WTC11 (cell line): ENCODE results near the gene RETN. TPM values are rescaled to one million over a fixed set of nuclear protein-coding genes. Genes with fewer than 3 reads are reported as not detected.

Experiments used
- ATF6 ChIP-seq: sonication (generic); formaldehyde crosslinking; IDR thresholded peaks from 2 replicates; pipeline ENCODE4 v1.8.1; 2023; ENCODE audit warnings: mild to moderate bottlenecking, missing genetic modification reagents
- CBFB ChIP-seq: sonication (generic); formaldehyde crosslinking; IDR thresholded peaks from 2 replicates; pipeline ENCODE4 v1.8.1; 2022; ENCODE audit warnings: mild to moderate bottlenecking, low read depth, missing genetic modification reagents
- CREB1 ChIP-seq: sonication (generic); formaldehyde crosslinking; IDR thresholded peaks from 2 replicates; pipeline ENCODE4 v1.8.0; 2023; ENCODE audit warnings: mild to moderate bottlenecking, missing genetic modification reagents
- FOXJ3 ChIP-seq: sonication (generic); formaldehyde crosslinking; IDR thresholded peaks from 2 replicates; pipeline ENCODE4 v1.9.0; 2021; ENCODE audit warnings: missing genetic modification reagents, mild to moderate bottlenecking, borderline replicate concordance
- FOXK1 ChIP-seq: sonication (generic); formaldehyde crosslinking; IDR thresholded peaks from 2 replicates; pipeline ENCODE4 v1.8.0; 2022; ENCODE audit warnings: mild to moderate bottlenecking, moderate library complexity, missing genetic modification reagents
- FOXP1 ChIP-seq: sonication (generic); formaldehyde crosslinking; IDR thresholded peaks from 2 replicates; pipeline ENCODE4 v1.8.0; 2022; ENCODE audit warnings: missing genetic modification reagents, mild to moderate bottlenecking, moderate library complexity, borderline replicate concordance
- GABPB1 ChIP-seq: sonication (generic); formaldehyde crosslinking; IDR thresholded peaks from 2 replicates; pipeline ENCODE4 v1.8.1; 2023; ENCODE audit warnings: mild to moderate bottlenecking, missing genetic modification reagents
- HMGXB4 ChIP-seq: sonication (generic); formaldehyde crosslinking; IDR thresholded peaks from 2 replicates; pipeline ENCODE4 v1.8.1; 2023; ENCODE audit warnings: mild to moderate bottlenecking, moderate library complexity, missing genetic modification reagents
- IRF2 ChIP-seq: sonication (generic); formaldehyde crosslinking; IDR thresholded peaks from 2 replicates; pipeline ENCODE4 v1.8.0; 2022; ENCODE audit warnings: low read depth, missing genetic modification reagents, borderline replicate concordance
- KAT7 ChIP-seq: sonication (generic); formaldehyde crosslinking; IDR thresholded peaks from 2 replicates; pipeline ENCODE4 v1.8.1; 2023; ENCODE audit warnings: missing genetic modification reagents, mild to moderate bottlenecking, borderline replicate concordance
- NR1H2 ChIP-seq: sonication (generic); formaldehyde crosslinking; IDR thresholded peaks from 2 replicates; pipeline ENCODE4 v1.9.0; 2021; ENCODE audit warnings: mild to moderate bottlenecking, moderate library complexity, missing genetic modification reagents
- NR2C2 ChIP-seq: sonication (generic); formaldehyde crosslinking; IDR thresholded peaks from 2 replicates; pipeline ENCODE4 v1.8.0; 2022; ENCODE audit warnings: mild to moderate bottlenecking, missing genetic modification reagents
- RORB ChIP-seq: fragments of 250-450 bp; sonication (Bioruptor Pico); IDR thresholded peaks from 2 replicates; pipeline ENCODE4 v1.9.0; 2021; ENCODE audit warnings: mild to moderate bottlenecking
- SP1 ChIP-seq: sonication (generic); formaldehyde crosslinking; conservative IDR thresholded peaks from 2 replicates; pipeline ENCODE4 v1.8.1; 2022; ENCODE audit warnings: missing genetic modification reagents
- TCF7 ChIP-seq: sonication (generic); formaldehyde crosslinking; IDR thresholded peaks from 2 replicates; pipeline ENCODE4 v1.8.0; 2022; ENCODE audit warnings: mild to moderate bottlenecking, low read depth, missing genetic modification reagents, moderate library complexity
- TEAD1 ChIP-seq: sonication (generic); formaldehyde crosslinking; IDR thresholded peaks from 2 replicates; pipeline ENCODE4 v1.8.0; 2022; ENCODE audit warnings: mild to moderate bottlenecking, missing genetic modification reagents
- TP53 ChIP-seq: sonication (generic); formaldehyde crosslinking; IDR thresholded peaks from 2 replicates; pipeline ENCODE4 v1.8.1; 2023; ENCODE audit warnings: mild to moderate bottlenecking, missing genetic modification reagents
- ZMAT4 ChIP-seq: fragments of 250-450 bp; sonication (Bioruptor Pico); IDR thresholded peaks from 2 replicates; pipeline ENCODE4 v1.9.0; 2021; ENCODE audit warnings: mild to moderate bottlenecking
- ZNF121 ChIP-seq: sonication (generic); formaldehyde crosslinking; IDR thresholded peaks from 2 replicates; pipeline ENCODE4 v1.8.0; 2023; ENCODE audit warnings: missing genetic modification reagents
- ZNF396 ChIP-seq: fragments of 250-450 bp; sonication (Bioruptor Pico); IDR thresholded peaks from 2 replicates; pipeline ENCODE4 v1.8.0; 2021; ENCODE audit warnings: mild to moderate bottlenecking, moderate library complexity, borderline replicate concordance
- total RNA-seq: library from RNA; stranded (reverse); gene quantifications from 3 replicates; pipeline ENCODE4 v1.2.3, GENCODE V29; 2021
- TF ChIP-seq, protein P1 (sequence below): fragments of 250-450 bp; sonication (Bioruptor Pico); IDR thresholded peaks from 2 replicates; pipeline ENCODE4 v1.8.0; 2021; ENCODE audit warnings: mild to moderate bottlenecking
- TF ChIP-seq, protein P2 (sequence below): sonication (generic); formaldehyde crosslinking; IDR thresholded peaks from 2 replicates; pipeline ENCODE4 v1.8.1; 2023; ENCODE audit warnings: mild to moderate bottlenecking, missing genetic modification reagents, moderate library complexity
- TF ChIP-seq, protein P3 (sequence below): fragments of 250-450 bp; sonication (Bioruptor Pico); IDR thresholded peaks from 2 replicates; pipeline ENCODE4 v1.9.0; 2021; ENCODE audit warnings: mild to moderate bottlenecking
- TF ChIP-seq, protein P4 (sequence below): sonication (generic); formaldehyde crosslinking; IDR thresholded peaks from 2 replicates; pipeline ENCODE4 v1.8.1; 2022; ENCODE audit warnings: low read depth, mild to moderate bottlenecking, moderate library complexity, missing genetic modification reagents, borderline replicate concordance
- TF ChIP-seq, protein P5 (sequence below): sonication (generic); formaldehyde crosslinking; conservative IDR thresholded peaks from 2 replicates; pipeline ENCODE4 v1.8.1; 2022; ENCODE audit warnings: mild to moderate bottlenecking, missing genetic modification reagents
- TF ChIP-seq, protein P6 (sequence below): sonication (generic); formaldehyde crosslinking; IDR thresholded peaks from 2 replicates; pipeline ENCODE4 v1.8.1; 2022; ENCODE audit warnings: mild to moderate bottlenecking, moderate library complexity, missing genetic modification reagents

The RETN gene
- total RNA-seq, 1 experiment from 2014 or later: not detected

DNA sequence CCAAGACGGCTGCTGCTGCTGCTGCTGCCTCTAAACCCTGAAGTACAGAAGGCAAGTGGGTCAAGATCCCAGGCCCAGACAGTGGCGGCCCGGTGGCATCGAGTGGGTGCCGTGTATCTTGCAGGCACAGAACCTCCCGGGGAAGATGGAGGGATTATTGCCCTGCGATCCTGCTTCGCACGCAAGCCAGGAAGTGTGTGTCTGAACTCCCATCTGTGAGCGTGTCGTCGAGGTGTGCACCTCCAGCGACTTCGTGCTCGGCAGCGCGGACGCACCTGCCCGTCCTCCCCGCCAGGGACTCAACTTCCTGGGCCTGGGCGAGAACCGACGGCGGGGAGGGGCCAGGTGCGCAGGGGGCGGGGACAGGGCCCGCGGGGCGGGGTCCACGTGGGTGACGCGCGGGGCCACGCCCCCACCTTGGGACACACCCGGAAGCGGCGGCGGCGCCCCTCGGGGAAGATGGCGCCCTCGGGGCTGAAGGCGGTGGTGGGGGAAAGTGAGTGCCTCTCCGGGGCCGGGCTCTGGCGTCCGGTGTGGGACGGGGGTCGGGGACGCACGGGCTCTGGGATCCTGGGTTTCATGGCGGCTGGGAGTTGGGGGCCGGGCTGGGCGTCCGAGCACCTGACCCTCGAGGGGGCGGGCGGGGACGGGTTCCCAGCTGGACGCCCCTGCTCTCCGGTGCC, 32.0 kb upstream of the RETN start, which contains the start of gene STXBP2 (continued):
- TF ChIP-seq, protein P1, sequence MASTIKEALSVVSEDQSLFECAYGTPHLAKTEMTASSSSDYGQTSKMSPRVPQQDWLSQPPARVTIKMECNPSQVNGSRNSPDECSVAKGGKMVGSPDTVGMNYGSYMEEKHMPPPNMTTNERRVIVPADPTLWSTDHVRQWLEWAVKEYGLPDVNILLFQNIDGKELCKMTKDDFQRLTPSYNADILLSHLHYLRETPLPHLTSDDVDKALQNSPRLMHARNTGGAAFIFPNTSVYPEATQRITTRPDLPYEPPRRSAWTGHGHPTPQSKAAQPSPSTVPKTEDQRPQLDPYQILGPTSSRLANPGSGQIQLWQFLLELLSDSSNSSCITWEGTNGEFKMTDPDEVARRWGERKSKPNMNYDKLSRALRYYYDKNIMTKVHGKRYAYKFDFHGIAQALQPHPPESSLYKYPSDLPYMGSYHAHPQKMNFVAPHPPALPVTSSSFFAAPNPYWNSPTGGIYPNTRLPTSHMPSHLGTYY (CRISPR knock-in tag): no peak
- TF ChIP-seq RORB (no peak), ZMAT4 (CRISPR knock-in tag) (no peak), GABPB1 (peak; percentile 46; the same call in 1 of the 2 replicates), TEAD1 (CRISPR knock-in tag) (peak; percentile 93), CBFB (CRISPR knock-in tag) (no peak), FOXP1 (peak; percentile 98), CREB1 (CRISPR knock-in tag) (peak; percentile 96), HMGXB4 (CRISPR knock-in tag) (peak; percentile 92), ZNF396 (no peak), ZNF121 (peak; percentile 73; the same call in 1 of the 2 replicates), ATF6 (no peak), FOXK1 (CRISPR knock-in tag) (peak; percentile 96), KAT7 (CRISPR knock-in tag) (0 out of 2 replicates have a peak, but pooled peaks have one; percentile 68), FOXJ3 (CRISPR knock-in tag) (peak; percentile 66; the same call in 1 of the 2 replicates), TCF7 (CRISPR knock-in tag) (peak; percentile 80; the same call in 1 of the 2 replicates), NR2C2 (CRISPR knock-in tag) (peak; percentile 80), TP53 (CRISPR knock-in tag) (peak; percentile 94), NR1H2 (0 out of 2 replicates have a peak, but pooled peaks have one; percentile 45), IRF2 (0 out of 2 replicates have a peak, but pooled peaks have one; percentile 45), SP1 (CRISPR knock-in tag) (peak; percentile 89)
- TF ChIP-seq, protein P2, sequence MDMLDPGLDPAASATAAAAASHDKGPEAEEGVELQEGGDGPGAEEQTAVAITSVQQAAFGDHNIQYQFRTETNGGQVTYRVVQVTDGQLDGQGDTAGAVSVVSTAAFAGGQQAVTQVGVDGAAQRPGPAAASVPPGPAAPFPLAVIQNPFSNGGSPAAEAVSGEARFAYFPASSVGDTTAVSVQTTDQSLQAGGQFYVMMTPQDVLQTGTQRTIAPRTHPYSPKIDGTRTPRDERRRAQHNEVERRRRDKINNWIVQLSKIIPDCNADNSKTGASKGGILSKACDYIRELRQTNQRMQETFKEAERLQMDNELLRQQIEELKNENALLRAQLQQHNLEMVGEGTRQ: peak; percentile 77
- TF ChIP-seq, protein P3, sequence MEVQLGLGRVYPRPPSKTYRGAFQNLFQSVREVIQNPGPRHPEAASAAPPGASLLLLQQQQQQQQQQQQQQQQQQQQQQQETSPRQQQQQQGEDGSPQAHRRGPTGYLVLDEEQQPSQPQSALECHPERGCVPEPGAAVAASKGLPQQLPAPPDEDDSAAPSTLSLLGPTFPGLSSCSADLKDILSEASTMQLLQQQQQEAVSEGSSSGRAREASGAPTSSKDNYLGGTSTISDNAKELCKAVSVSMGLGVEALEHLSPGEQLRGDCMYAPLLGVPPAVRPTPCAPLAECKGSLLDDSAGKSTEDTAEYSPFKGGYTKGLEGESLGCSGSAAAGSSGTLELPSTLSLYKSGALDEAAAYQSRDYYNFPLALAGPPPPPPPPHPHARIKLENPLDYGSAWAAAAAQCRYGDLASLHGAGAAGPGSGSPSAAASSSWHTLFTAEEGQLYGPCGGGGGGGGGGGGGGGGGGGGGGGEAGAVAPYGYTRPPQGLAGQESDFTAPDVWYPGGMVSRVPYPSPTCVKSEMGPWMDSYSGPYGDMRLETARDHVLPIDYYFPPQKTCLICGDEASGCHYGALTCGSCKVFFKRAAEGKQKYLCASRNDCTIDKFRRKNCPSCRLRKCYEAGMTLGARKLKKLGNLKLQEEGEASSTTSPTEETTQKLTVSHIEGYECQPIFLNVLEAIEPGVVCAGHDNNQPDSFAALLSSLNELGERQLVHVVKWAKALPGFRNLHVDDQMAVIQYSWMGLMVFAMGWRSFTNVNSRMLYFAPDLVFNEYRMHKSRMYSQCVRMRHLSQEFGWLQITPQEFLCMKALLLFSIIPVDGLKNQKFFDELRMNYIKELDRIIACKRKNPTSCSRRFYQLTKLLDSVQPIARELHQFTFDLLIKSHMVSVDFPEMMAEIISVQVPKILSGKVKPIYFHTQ (CRISPR knock-in tag): no peak
- TF ChIP-seq, protein P4, sequence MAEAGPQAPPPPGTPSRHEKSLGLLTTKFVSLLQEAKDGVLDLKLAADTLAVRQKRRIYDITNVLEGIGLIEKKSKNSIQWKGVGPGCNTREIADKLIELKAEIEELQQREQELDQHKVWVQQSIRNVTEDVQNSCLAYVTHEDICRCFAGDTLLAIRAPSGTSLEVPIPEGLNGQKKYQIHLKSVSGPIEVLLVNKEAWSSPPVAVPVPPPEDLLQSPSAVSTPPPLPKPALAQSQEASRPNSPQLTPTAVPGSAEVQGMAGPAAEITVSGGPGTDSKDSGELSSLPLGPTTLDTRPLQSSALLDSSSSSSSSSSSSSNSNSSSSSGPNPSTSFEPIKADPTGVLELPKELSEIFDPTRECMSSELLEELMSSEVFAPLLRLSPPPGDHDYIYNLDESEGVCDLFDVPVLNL (CRISPR knock-in tag): peak; percentile 81
- TF ChIP-seq, protein P5, sequence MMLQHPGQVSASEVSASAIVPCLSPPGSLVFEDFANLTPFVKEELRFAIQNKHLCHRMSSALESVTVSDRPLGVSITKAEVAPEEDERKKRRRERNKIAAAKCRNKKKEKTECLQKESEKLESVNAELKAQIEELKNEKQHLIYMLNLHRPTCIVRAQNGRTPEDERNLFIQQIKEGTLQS: no peak
- TF ChIP-seq, protein P6, sequence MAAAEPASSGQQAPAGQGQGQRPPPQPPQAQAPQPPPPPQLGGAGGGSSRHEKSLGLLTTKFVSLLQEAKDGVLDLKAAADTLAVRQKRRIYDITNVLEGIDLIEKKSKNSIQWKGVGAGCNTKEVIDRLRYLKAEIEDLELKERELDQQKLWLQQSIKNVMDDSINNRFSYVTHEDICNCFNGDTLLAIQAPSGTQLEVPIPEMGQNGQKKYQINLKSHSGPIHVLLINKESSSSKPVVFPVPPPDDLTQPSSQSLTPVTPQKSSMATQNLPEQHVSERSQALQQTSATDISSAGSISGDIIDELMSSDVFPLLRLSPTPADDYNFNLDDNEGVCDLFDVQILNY (CRISPR knock-in tag): peak; percentile 97
